Lower lobe of right lung (tissue), 2 donors: Measurements from ENCODE around the gene TRABD2A. TPM values are rescaled to one million over a fixed set of nuclear protein-coding genes. Genes with fewer than 3 reads are reported as not detected.

ENCODE experiments used
- ATAC-seq, 2 donors: fragments of 200-7000 bp; cut with Tn5 transposase; one replicate each; pipeline ENCODE4 v1.9.1; 2020 to 2022; ENCODE audit warnings: mild to moderate bottlenecking in 2 of 2, moderate library complexity in 2 of 2
- DNase-seq: peaks from one replicate; pipeline ENCODE4 v3.0.0-alpha.2; 2020
- H3K27ac ChIP-seq: fragments of 200-600 bp; one replicate; pipeline ENCODE4 v1.8.0; 2022
- H3K27me3 ChIP-seq: fragments of 200-600 bp; one replicate; pipeline ENCODE4 v1.8.0; 2022; ENCODE audit warnings: low read depth
- H3K36me3 ChIP-seq: fragments of 200-600 bp; one replicate; pipeline ENCODE4 v1.8.0; 2022; ENCODE audit warnings: mild to moderate bottlenecking
- H3K4me1 ChIP-seq: fragments of 200-600 bp; one replicate; pipeline ENCODE4 v1.8.0; 2022
- H3K4me3 ChIP-seq: fragments of 200-600 bp; one replicate; pipeline ENCODE4 v1.8.0; 2022; ENCODE audit warnings: mild to moderate bottlenecking
- H3K9me3 ChIP-seq: fragments of 200-600 bp; one replicate; pipeline ENCODE4 v1.8.0; 2022
- CTCF ChIP-seq: fragments of 200-600 bp; IDR thresholded peaks from one replicate; pipeline ENCODE4 v1.8.0; 2022; ENCODE audit warnings: antibody characterized with exemption, mild to moderate bottlenecking
- intact Hi-C: fragments of 100-400 bp; cut with DNase I; formaldehyde crosslinking; loops from one replicate; pipeline ENCODE4 v1.11.0; 2022
- total RNA-seq: library from RNA; stranded (reverse); fragmentation: NEBNext Ultra II Directional; extraction: Animal tissue kit (Norgen Biotek cat#: 25700); gene quantifications from one replicate; pipeline ENCODE4 v1.2.1, GENCODE V29; 2021
- donor health status: DM: no; HTN: yes; CAD: no; lungs with severe emphysema.

Gene TRABD2A
- total RNA-seq, 1 donor from 2014 or later: 5.4 TPM

GRCh38 chr2:84894758-84895520 is 14.1 kb upstream of the TRABD2A start:
- ATAC-seq: no peak
- H3K27ac ChIP-seq: peak overlapping the region; percentile 57
- no peak for TF ChIP-seq CTCF
- DNase-seq: no peak
- H3K9me3 ChIP-seq: no peaks in the 10 kb centered on the region
- peaks cover 39% of the 10 kb centered on the region for H3K4me1 ChIP-seq
- intact Hi-C loops: no loop called here
- H3K4me3 ChIP-seq: no peak overlapping the region
- no peaks in the 10 kb centered on the region for H3K36me3 ChIP-seq
- no peaks in the 10 kb centered on the region for H3K27me3 ChIP-seq

GRCh38 chr2:84894131-84894586 is 13.3 kb upstream of the TRABD2A start:
- TF ChIP-seq CTCF: no peak
- Histone ChIP-seq H3K27me3 (no peaks in the 10 kb centered on the region), H3K36me3 (no peaks in the 10 kb centered on the region), H3K4me1 (peaks cover 38% of the 10 kb centered on the region), H3K9me3 (no peaks in the 10 kb centered on the region), H3K27ac (peak overlapping the region; percentile 57), H3K4me3 (no peak overlapping the region)
- DNase-seq (no peak), ATAC-seq (peak in 1 of 2 donors; percentile 16)
- intact Hi-C loops: no loop called here

- intact Hi-C loops: no loop called here
- Histone ChIP-seq H3K4me1 (peaks cover 33% of the 10 kb centered on the region), H3K27ac (no peak overlapping the region), H3K4me3 (no peak overlapping the region), H3K9me3 (no peaks in the 10 kb centered on the region), H3K36me3 (no peaks in the 10 kb centered on the region), H3K27me3 (no peaks in the 10 kb centered on the region)
- DNase-seq (no peak), ATAC-seq (no peak)
- no peak for TF ChIP-seq CTCF
These were observed 10.6 kb upstream of the TRABD2A start for GRCh38 chr2:84891355-84892010.

- H3K9me3 ChIP-seq: no peaks in the 10 kb centered on the region
- DNase-seq (no peak), ATAC-seq (no peak)
- H3K4me3 ChIP-seq: peak overlapping the region; percentile 43
- no peaks in the 10 kb centered on the region for H3K27me3 ChIP-seq
- intact Hi-C loops: no loop called here
- no peak for TF ChIP-seq CTCF
- peaks cover 20% of the 10 kb centered on the region for H3K4me1 ChIP-seq
- peak overlapping the region; percentile 81 for H3K27ac ChIP-seq
- no peaks in the 10 kb centered on the region for H3K36me3 ChIP-seq
These were observed 8.4 kb upstream of the TRABD2A start for GRCh38 chr2:84889332-84889731.

- H3K27ac ChIP-seq: peak overlapping the region; percentile 81
- DNase-seq: no peak
- H3K27me3 ChIP-seq: no peaks in the 10 kb centered on the region
- H3K9me3 ChIP-seq: no peaks in the 10 kb centered on the region
- intact Hi-C loops: no loop called here
- TF ChIP-seq CTCF: no peak
- no peaks in the 10 kb centered on the region for H3K36me3 ChIP-seq
- ATAC-seq: peak; percentile 92 to 96
- peak overlapping the region; percentile 43 for H3K4me3 ChIP-seq
- H3K4me1 ChIP-seq: peaks cover 15% of the 10 kb centered on the region
These were observed 7.8 kb upstream of the TRABD2A start for GRCh38 chr2:84888401-84889276.
